ENCODE measurements around the gene SERGEF.

The SERGEF gene

DNA sequence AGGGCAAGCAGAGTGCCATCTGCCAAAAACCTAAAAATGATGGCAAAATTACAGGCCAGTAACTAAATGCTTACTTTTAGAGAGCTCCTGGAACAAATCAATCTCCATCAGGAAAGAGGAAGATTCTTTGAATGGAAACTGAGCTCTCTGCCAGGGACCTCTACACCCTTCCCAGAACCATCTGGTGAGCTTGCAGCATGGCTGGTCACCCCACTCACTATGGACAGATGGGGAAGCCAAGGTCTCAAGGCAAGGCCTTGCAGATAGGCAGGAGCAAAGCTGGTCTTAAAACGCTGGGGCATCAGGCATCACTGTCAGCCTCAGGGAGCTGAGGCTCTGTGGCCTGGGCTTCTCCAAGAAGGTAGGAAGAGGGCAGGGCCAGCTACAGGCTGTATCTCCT, 36.2 kb downstream of the SERGEF start:
- TF ChIP-seq, protein P1, sequence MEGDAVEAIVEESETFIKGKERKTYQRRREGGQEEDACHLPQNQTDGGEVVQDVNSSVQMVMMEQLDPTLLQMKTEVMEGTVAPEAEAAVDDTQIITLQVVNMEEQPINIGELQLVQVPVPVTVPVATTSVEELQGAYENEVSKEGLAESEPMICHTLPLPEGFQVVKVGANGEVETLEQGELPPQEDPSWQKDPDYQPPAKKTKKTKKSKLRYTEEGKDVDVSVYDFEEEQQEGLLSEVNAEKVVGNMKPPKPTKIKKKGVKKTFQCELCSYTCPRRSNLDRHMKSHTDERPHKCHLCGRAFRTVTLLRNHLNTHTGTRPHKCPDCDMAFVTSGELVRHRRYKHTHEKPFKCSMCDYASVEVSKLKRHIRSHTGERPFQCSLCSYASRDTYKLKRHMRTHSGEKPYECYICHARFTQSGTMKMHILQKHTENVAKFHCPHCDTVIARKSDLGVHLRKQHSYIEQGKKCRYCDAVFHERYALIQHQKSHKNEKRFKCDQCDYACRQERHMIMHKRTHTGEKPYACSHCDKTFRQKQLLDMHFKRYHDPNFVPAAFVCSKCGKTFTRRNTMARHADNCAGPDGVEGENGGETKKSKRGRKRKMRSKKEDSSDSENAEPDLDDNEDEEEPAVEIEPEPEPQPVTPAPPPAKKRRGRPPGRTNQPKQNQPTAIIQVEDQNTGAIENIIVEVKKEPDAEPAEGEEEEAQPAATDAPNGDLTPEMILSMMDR (IDR thresholded peaks at IDR 0.05; ENCODE audit: low read depth, low read length): no peak
- peaks cover 27% of the 10 kb centered on the region for H3K36me3 ChIP-seq

DNA sequence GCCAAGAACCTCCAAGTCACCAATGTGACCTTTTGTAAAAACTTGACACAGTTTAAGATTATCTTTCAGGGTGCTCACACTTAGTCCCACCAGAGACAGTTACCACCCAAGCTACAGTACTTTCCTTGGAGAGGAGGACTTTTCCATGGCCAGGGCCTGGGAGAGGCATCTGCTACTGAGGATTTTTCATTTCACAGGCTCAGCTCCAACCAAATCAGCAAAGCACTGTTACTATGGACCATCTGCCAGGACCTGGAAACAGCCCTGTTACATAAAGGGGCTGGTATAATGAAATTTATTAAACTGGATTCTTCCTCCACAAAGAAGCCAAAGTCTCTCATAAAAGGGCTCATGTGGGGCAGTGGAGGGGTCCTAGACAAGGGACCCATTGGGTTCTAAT, 38.6 kb downstream of the SERGEF start:
- TF ChIP-seq, protein P1 (IDR thresholded peaks at IDR 0.05; ENCODE audit: low read depth, low read length): no peak
- H3K27ac ChIP-seq: no peak overlapping the region; the same call in 1 of the 2 replicates
- peaks cover 36% of the 10 kb centered on the region for H3K36me3 ChIP-seq

More for the DNA sequence above, 36.2 kb downstream of the SERGEF start:
- Histone ChIP-seq H3K4me3 (ENCODE audit: low read depth, low read length) (no peak overlapping the region), H3K9me3 (ENCODE audit: severe bottlenecking) (no peaks in the 10 kb centered on the region), H3K27me3 (ENCODE audit: insufficient read depth, low read depth, severe bottlenecking) (no peaks in the 10 kb centered on the region), H3K27ac (no peak overlapping the region)
- DNase-seq: peak; percentile 23

GRCh38 chr11:17972987-17973386, 39.9 kb downstream of the SERGEF start:
- Histone ChIP-seq H3K27ac (no peak overlapping the region), H3K27me3 (ENCODE audit: insufficient read depth, low read depth, severe bottlenecking) (no peaks in the 10 kb centered on the region), H3K4me3 (ENCODE audit: low read depth, low read length) (no peak overlapping the region), H3K9me3 (ENCODE audit: severe bottlenecking) (no peaks in the 10 kb centered on the region), H3K36me3 (peaks cover 31% of the 10 kb centered on the region)
- TF ChIP-seq, protein P1 (IDR thresholded peaks at IDR 0.05; ENCODE audit: low read depth, low read length): peak; percentile 85
- DNase-seq: peak; percentile 65

More for the DNA sequence above, 38.6 kb downstream of the SERGEF start:
- no peaks in the 10 kb centered on the region for H3K9me3 ChIP-seq (ENCODE audit: severe bottlenecking)
- DNase-seq: peak; percentile 12
- no peaks in the 10 kb centered on the region for H3K27me3 ChIP-seq (ENCODE audit: insufficient read depth, low read depth, severe bottlenecking)
- H3K4me3 ChIP-seq (ENCODE audit: low read depth, low read length): no peak overlapping the region

DNA sequence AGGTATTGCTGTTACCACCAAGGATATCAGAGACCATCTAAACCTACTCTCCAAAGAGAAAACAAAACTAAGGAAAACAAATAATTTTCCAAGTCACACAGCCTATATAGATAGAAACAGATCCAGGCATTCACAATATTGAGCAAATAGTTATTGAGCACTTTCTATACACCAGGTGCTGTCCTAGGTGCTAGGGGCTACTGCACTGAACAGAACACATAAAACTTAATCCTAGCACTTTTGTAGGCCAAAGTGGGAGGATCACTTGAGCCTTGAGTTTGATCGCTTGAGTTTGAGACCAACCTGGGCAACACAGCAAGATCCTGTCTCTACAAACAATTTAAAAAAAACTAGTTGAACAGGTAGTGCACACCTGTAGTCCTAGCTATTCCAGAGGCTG, 44.6 kb downstream of the SERGEF start:
- peaks cover 49% of the 10 kb centered on the region for H3K36me3 ChIP-seq
- H3K4me3 ChIP-seq (ENCODE audit: low read depth, low read length): no peak overlapping the region
- no peak for DNase-seq
- no peaks in the 10 kb centered on the region for H3K27me3 ChIP-seq (ENCODE audit: insufficient read depth, low read depth, severe bottlenecking)
- TF ChIP-seq, protein P1 (IDR thresholded peaks at IDR 0.05; ENCODE audit: low read depth, low read length): no peak
- H3K27ac ChIP-seq: no peak overlapping the region
- H3K9me3 ChIP-seq (ENCODE audit: severe bottlenecking): no peaks in the 10 kb centered on the region

GRCh38 chr11:17967661-17968060, 45.2 kb downstream of the SERGEF start:
- no peaks in the 10 kb centered on the region for H3K27me3 ChIP-seq (ENCODE audit: insufficient read depth, low read depth, severe bottlenecking)
- H3K4me3 ChIP-seq (ENCODE audit: low read depth, low read length): no peak overlapping the region
- H3K36me3 ChIP-seq: peaks cover 51% of the 10 kb centered on the region
- TF ChIP-seq, protein P1 (IDR thresholded peaks at IDR 0.05; ENCODE audit: low read depth, low read length): no peak
- no peak for DNase-seq
- H3K27ac ChIP-seq: no peak overlapping the region
- H3K9me3 ChIP-seq (ENCODE audit: severe bottlenecking): no peaks in the 10 kb centered on the region

- no peak for DNase-seq
- peaks cover 68% of the 10 kb centered on the region for H3K36me3 ChIP-seq
- no peak overlapping the region for H3K27ac ChIP-seq
- H3K9me3 ChIP-seq (ENCODE audit: severe bottlenecking): no peaks in the 10 kb centered on the region
- no peaks in the 10 kb centered on the region for H3K27me3 ChIP-seq (ENCODE audit: insufficient read depth, low read depth, severe bottlenecking)
- TF ChIP-seq, protein P1 (IDR thresholded peaks at IDR 0.05; ENCODE audit: low read depth, low read length): no peak
- H3K4me3 ChIP-seq (ENCODE audit: low read depth, low read length): no peak overlapping the region
These were observed 52.8 kb downstream of the SERGEF start for GRCh38 chr11:17960091-17960490.

Measured in WERI-Rb-1 (cell line).